MM.1S (cell line): Measurements from ENCODE around the gene CEMIP2.

Experiments used
- CTCF ChIP-seq: fragments of 300-600 bp; sonication (generic); IDR thresholded peaks from 2 replicates; pipeline ENCODE4 v1.5.1; 2016; ENCODE audit warnings: antibody characterized with exemption, low read length, mixed read lengths
- EZH2 ChIP-seq: fragments of 300-600 bp; sonication (generic); optimal IDR thresholded peaks from 2 replicates; pipeline ENCODE3; 2017; ENCODE audit warnings: low read depth, mild to moderate bottlenecking, antibody characterized with exemption, low read length, mixed read lengths

- no peak for TF ChIP-seq CTCF
- TF ChIP-seq EZH2: no peak
Measured at GRCh38 chr9:71733176-71733575, 35.1 kb downstream of the CEMIP2 start.
